GM20431 (cell line): ENCODE data around the gene ALX4.

Experiments used
- in situ Hi-C: fragments of 300-500 bp; cut with MseI, MboI; formaldehyde crosslinking; loops from one replicate; pipeline ENCODE4 v1.15.0; 2020; ENCODE audit warnings: low sequenced_read_pairs; ENCODE audit not compliant: unreplicated experiment

ALX4 gene

DNA sequence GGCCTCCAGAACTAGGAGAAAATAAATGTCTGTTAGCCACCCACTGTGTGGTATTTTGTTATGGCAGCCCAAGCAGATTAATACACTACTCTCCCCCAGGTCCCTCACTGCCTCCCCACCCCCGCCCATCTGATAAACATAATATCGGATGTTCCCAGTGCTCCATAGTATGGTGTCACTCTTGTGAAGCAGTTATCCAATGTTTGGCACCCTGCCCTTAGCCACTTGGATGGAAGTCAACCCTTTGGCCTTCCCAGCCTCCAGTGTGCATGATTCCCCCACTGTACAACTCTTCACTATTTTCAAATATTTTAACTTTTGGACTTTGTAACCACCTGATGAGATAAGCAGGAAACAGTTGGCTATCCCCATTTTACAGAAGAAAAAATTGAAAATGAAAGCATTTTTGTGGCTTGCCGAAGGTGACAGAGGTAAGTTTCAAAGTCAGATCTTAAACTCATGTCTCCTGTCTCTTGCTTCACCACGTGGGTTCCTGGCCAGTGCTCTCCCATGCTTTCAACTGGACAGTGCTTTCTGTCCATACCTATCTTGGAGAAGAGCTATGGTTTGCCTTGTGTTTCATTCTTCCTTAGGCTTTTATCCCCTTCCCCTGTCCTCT, 53.2 kb downstream of the ALX4 start:
- in situ Hi-C loops: no loop called here

DNA sequence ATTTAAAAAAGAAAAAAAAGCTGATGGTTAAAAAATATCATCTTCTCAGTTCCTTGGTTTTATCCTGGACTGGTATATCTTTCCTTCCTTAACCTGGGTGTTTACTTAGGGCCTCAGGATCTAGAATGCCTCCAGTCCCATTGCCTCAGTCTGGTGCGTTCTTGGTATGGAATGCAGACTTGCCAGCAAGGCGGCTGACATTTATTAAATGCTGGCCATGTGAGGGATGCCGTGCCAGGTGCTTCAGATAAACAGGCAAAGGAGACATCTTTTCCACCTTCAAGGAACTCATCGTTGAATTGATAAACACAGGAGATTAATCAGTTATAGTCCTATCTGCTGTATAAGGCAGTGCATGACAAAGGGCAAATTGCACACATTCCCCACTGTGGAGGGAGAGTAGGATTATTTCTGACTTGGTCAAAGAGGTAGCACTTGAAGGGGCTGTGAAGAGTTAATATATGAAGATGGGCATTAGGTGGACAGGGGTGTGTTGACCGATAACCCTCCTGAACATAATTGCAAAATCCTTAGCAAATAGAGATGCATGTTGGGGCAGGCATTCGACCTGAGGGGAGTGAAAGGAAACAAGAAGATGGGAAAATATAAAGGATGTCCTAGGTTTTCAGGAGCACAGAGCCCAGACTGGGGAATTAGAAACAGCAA, 54.4 kb downstream of the ALX4 start:
- in situ Hi-C loops: no loop called here

DNA sequence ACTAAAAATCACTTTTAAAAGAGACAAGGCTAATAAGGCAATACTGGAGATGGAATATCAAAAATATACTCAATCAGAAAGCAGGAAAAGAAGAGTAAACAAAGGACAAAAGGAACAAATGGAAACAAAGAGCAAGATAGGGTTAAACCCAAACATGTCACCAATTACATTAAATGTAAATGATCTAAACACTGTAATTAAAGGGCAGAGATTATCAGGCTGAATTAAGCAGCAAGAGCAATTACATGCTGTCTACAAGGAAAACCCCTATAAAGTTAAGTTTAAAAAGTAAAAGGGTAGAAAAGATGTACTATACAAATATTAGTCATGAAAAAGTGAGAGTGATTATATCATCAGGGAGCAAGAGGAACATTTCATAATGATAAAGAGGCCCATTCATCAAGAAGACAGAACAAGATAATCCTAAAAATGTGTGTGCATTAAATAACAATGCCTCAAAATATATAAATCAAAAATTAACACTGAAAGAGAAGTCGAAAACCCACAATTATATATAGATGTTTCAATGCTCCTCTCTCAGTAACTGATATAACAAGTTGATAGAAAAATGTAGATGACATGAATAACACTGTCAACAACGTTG, 56.8 kb downstream of the ALX4 start:
- in situ Hi-C loops: no loop called here

DNA sequence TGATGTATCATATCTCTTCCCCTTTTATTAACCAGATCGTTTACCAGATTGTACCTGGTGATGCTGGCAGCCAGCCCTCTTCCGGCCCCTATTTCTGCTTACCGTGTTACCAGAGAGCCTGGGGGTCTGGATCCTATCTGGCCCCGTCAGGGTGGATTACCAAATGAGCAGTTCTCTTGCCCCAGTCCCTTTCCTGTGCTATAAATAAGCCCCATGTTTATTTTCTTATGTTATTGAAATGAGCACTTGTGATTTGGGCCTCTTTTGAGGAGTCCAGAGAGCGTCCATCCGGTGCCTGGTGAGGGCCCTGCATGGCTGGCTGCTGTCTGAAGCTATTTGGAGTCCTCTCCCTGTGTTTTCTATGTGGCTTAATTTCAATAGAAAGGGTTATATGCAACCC, 59.5 kb downstream of the ALX4 start:
- in situ Hi-C loops: no loop called here

DNA sequence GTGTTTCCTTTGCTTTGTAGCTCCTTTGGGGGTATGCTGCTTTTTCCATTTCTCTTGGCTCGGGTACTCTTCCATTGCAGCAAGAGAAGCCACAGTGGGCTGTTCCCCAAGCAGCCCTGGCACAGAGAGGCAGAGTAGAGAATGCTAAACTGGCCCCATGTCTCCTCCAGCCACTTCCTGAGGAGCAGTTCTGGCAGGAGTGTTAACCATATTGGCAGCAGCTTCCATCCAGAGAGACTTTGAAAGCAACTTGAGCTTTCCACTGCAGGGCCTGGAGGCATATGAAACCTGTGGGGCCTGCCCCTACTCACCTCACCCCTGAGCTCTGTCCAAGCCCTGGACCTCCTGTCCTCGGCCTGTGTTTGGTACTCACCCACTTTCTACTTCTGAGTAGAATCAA, 61.8 kb downstream of the ALX4 start:
- in situ Hi-C loops: no loop called here

DNA sequence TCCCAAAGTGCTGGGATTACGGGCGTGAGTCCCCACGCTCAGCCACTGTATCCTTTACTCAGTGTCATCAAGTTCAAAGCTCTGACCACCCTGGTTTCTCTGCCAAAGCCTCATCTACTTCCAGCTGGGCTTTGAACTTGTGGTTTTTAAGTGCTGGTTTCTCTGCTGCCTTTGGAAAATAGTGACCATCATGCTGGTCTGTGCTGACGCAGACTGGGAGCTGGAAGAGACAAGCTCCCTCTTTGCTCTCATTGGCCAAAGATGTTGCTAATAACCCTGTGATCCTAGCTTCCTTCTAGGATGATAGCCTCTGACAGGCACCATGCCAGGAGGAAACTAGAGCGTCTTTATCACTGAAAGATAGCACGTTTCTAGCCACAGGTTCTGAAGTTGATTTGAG, 62.4 kb downstream of the ALX4 start:
- in situ Hi-C loops: no loop called here

DNA sequence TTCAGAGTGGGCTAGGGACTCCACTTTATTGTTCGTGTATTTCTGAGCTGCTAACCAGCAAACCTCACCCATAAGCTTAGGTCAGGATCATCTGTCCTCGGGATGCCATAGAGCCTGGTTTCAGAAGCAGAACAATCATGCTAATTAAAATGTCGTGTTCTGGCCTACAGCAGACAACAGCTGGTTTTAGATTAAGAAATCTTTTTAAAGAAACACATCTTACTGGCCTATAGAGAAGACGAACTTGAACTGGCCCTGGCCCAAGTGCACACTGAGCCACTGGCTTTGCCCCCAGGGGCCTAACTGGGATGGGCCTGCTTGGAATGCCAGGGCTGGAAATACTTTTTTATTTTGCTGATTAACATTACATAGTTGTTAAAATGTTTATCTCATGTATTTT, 63.2 kb downstream of the ALX4 start:
- in situ Hi-C loops: no loop called here

DNA sequence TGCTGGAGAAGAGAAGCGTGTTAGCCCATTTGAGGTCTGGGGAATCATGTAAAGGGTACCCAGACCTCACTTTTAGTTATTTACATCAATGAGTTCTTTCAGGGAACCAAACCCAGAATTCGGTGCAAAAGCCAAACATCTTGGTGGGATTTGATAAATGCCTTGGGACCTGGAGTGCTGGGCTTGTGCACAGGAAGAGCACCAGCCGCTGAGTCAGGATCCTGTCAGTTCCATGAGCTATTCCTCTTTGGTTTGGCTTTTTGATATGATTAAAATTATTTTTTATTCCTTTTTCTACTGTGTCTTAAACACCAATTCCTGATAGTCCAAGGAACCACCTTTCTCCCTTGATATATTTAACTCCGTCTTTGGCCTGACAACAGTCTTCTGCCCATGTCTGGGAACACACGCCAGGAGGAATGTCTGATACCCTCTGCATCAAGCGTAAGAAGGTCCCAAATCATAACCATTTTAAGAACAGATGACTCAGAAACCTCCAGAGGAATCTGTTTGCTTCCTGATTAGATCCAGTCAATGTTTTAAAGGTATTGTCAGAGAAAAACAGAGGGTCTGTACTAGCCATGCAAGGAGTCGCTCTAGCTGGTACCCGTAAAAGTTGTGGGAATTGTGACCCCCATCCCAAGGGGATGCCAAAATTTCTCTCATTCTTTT, 65.2 kb downstream of the ALX4 start:
- in situ Hi-C loops: no loop called here

DNA sequence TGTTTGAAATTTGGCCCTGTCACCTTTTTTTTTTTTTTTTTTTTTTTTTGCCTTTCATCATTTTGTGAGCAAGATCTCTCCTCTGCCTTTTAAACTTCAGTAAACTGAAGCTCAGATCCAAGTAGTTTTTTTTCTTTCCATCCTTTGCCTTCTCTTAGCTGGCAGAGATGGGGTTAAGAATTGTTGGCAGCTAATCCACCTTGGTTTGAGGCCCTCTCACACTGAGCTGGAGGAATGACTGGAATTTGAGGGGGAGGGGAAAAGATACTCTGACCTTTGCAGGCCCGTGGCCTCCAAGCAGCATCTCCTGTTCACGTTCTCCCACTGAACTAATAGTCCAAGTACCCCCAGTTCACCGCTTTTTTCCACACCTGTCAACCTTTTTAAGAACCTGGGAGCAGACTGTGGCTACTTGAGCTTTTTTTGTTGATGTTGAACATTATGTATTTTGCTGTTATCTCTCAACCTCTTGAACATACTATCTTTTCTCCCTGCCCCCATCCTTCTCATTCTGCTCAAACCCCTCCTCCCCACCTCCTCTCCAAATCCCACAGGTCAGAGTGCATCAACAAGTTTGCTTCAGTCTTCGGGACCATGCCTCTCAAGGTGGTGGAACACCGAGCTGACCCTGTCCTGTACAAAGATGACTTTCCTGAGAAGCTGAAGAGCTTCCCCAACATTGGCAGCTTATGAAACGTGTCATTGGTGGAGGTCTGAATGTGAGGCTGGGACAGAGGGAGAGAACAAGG, 66.2 kb downstream of the ALX4 start:
- in situ Hi-C loops: no loop called here

DNA sequence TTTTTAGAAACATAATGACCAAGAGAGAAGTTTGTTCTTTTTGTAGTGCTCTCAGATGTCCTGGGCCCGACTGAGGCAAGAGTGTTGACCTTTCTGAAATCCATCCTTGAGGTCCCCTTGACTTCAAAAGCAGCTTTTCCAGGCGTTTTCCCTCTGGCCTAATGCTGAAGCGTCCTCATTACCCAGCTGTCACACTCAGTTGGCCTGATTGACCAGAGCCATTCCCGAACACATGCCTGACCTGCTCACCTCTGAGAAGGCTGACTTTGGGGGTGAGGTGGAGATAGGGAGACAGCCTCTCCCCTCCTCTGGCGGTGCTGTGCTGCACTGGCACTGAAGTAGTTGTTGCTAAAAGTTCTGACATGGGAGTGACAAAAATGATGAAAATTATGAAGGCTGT, 66.9 kb downstream of the ALX4 start:
- in situ Hi-C loops: no loop called here

DNA sequence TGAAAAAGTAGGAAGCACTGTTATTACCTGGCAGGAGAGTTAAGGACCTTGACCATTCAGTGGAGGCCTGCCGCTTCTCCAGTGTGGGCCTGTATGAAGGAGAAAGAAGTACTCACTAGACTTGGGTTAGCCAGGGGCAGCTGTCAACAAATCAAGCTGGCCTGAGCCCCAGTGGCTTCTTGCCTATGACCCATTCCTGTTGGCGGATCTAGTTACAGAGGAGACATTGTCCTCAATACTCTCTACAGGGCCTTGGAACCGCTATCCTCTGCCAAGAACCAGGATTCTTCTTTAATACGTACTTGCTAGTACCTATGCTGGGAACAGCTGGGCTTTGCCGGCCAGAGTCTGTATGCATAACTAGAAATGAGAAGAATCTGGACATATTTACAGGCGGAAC, 68.1 kb downstream of the ALX4 start:
- in situ Hi-C loops: no loop called here

DNA sequence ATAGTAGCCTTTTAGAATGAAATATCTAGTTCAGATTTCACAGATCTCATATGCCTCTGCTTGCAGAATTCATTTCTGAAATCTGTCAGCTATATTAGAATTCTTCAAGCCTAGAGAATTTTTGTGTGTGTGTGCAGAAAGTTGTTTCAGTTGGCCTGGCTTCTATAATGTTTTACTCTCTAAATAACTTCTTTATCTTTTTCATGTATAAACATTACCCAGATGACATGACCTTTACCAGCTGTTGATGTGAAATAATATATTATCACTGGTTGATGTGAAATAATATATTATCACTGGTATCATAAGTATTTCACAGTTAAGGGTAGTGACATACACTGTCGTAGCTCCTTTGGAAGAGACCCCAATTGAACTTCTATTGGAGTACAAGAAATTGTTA, 72.8 kb downstream of the ALX4 start:
- in situ Hi-C loops: no loop called here

DNA sequence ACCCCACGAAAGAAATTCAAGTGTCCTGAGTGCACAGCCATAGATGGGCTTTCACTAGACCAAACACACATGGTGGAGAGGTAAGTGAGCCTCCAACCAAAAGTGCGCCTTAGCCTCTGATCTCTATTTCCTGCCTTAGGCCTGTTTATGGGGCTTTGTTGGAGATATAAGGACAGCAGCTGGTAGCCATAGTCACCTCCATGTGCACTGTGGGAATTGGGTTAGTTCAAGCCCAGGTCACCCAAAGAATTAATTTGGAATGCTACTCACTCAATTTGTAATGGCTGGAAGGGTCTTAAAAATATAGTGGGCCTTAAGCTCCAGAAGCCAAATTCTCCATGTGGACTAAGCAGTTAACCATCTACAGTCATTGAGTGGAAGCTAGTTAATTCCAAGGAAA, 73.6 kb downstream of the ALX4 start:
- in situ Hi-C loops: no loop called here

DNA sequence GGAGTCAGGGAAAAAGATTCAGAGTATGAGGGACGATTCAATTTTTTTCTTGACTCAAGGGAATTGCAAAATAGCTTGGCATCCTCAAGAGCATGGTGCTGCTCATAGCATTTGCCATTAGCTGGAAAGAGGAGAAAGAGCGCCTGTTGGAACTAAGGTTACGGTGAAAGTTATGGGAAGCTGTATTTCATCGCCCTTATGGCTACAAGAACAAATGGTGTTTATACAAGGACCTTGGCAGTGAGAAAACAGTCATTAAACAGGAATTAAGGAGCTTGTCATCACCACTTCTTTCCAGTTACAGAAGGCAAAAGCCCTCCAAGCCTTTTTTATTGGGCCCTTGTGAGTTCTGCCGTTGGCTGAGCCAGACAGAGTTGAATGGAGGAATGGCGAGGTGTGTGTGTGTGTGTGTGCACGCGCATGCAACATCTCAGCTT, 74.2 kb downstream of the ALX4 start:
- in situ Hi-C loops: no loop called here

DNA sequence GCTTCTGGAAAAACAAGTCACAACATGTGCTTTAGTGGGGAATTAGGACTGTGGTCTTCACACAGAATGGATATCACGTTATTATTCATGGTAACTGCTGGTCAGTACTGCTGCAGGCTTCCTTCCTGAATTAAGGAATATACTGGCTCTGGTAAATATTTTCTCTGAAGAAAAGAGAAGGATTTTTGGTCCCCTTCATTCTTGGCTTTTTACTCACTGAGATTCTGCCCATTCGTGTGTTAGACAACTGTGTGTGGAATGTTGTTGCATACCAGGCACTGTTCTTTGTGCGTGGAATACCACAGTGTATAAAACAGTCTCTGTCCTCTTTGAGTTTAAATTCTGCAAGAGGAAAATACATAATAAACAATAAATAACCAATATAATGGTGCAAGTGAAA, 80.3 kb downstream of the ALX4 start:
- in situ Hi-C loops: no loop called here

DNA sequence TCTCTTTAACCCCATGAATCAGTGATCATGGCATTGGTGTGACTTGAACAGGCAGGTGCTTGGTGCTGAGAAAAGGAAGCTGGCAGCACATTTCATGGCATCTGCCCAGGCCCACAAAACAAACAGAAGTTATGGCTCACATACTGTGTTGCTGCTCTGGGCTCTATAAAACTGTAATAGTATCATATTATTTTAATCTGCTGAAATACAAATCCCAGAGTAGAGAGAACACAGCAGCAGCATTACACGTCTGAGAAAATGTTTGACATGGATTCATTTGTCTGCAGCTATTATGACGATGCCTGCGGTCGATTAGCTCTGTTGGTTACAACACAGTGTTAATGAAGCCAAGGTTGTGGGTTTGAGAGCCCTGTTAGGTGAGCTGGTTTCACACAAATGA, 80.8 kb downstream of the ALX4 start:
- in situ Hi-C loops: no loop called here

DNA sequence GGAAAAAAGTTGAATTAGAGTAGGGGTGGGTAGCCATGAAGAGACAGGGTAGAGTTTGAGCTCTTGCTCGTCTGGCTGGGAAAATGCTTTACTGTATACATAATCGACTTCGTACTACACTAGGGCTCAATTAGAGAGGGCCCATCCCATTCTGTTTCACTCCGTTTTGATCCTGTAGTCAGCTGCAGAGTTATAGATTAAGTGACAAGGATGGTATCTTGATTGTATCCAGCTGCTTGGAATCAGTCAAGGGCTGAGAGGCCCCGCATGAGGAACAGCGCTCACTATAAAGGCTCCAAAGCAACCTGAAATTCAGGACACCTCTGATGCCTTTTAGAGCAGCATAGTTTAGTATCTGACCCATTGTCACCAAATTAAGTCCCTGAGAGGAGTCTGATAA, 81.6 kb downstream of the ALX4 start:
- in situ Hi-C loops: no loop called here

DNA sequence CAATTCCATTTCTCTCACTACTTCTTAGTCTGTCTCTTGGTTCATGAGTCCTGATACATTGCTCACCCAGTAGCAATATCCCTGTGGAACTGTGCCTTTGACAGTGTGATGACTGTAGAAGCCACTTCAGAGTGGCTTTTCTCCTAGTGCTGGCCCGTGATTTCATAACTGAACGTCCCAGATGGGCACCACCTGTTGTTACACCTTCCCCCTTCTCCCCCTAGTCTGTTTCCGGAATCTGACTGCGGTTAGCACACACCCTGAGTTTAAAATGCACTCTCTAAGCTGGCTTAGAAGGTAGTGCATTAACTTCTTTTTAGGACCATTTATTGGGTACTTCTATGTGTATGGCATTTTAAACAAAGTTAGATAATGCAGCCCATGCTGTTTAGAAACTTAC, 83.0 kb downstream of the ALX4 start:
- in situ Hi-C loops: no loop called here

DNA sequence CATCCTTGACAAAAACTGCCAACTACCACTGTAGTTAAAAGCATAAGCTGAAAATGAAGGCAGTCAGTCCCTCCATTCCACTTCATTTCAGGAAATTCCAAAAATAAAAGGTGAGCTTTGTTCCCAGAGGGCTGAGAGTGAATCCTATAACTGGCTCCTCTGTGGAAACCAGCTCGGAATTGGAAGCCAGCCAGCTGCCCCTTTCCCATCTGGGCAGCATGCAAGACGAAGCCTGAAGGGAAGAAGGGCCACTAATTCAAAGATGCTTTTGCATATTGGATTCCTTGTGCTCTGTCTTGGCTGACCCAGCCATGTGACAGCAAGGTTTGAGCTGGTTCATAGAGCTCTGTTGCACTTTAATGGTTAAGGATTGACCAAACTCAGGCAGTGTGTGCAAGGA, 83.4 kb downstream of the ALX4 start:
- in situ Hi-C loops: no loop called here

DNA sequence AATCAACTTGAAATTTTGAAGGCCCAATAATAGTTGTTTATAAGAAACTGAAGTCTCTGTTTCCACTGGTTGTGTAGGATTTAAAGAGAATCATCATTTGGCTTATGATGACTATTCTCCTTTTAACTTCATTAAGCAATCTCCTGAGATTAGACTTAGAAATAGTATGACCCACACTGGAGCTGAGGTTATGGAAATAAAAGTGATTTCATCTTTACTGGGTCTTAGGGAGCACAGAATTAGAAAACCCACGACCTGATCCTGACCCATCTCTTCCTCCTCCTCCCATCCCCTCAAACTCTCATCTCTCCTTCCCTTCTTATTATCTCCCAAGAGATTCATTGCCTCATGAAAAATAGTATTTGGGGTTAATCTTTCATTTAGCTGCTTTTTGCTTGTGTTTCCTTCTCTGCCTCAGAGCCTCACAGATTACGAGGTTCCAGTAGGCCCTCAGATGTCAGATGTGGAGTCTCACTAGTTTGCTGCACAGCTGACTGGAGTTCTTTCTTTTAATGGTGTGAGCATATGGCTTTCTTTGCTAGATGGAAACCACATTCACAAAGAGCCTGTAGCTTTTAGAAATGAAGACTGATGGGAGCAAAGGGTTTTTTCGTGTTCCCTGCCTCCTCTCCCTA, 85.0 kb downstream of the ALX4 start:
- in situ Hi-C loops: no loop called here
